HEK293 (cell line): ENCODE results near the gene SLC6A13.
"Not testable (repeated sequence)": the region's sequence is repeated elsewhere in the genome, so short reads cannot be mapped to it uniquely, and the experiment has no call there.

Source experiments
- CTCF ChIA-PET: fragments of 350-600 bp; formaldehyde crosslinking; extraction: SDS; loops from one replicate; lab custom pipeline; 2021; ENCODE audit warnings: antibody characterized with exemption; lab: Yijun Ruan, JAX
- POLR2A ChIA-PET: fragments of 300-600 bp; formaldehyde crosslinking; extraction: SDS; loops from one replicate; lab custom pipeline; 2020; ENCODE audit warnings: antibody characterized with exemption, inconsistent platforms; lab: Yijun Ruan, JAX
- H3K27ac ChIP-seq: fragments of 200-500 bp; sonication (Bioruptor generic); 2 replicates; pipeline ENCODE4 v1.5.1; 2014; ENCODE audit warnings: low read depth, low read length, control low read depth, inconsistent platforms; ENCODE audit errors: extremely low read depth
- H3K36me3 ChIP-seq, 2 experiments: fragments of 200-500 bp in 1 of 2; sonication (Bioruptor generic) in 1 of 2; 1 replicate in 1 of 2; 2 replicates in 1 of 2; pipeline ENCODE4 v1.5.1; 2014 to 2017; ENCODE audit warnings: inconsistent platforms in 2 of 2, low read length in 2 of 2; ENCODE audit not compliant: control insufficient read depth in 2 of 2, insufficient read depth in 1 of 2
- H3K4me1 ChIP-seq: fragments of 200-500 bp; sonication (Bioruptor generic); 2 replicates; pipeline ENCODE4 v1.5.1; 2014; ENCODE audit warnings: mild to moderate bottlenecking, low read length, inconsistent platforms; ENCODE audit not compliant: control insufficient read depth, insufficient read depth
- H3K4me3 ChIP-seq: 2 replicates; pipeline ENCODE4 v1.5.1; 2011; ENCODE audit warnings: low read depth, mild to moderate bottlenecking, control low read depth, low read length, moderate library complexity
- H3K9me3 ChIP-seq: fragments of 200-500 bp; sonication (Bioruptor generic); 2 replicates; pipeline ENCODE4 v1.5.1; 2014; ENCODE audit warnings: low read depth, low read length, inconsistent platforms; ENCODE audit not compliant: control insufficient read depth, insufficient read depth
- KLF1 ChIP-seq: fragments of 450-650 bp; formaldehyde crosslinking; IDR thresholded peaks from 2 replicates; pipeline ENCODE4 v1.5.1; 2016; ENCODE audit warnings: missing biosample characterization, missing genetic modification characterization
- KLF10 ChIP-seq: fragments of 450-650 bp; IDR thresholded peaks from 2 replicates; pipeline ENCODE4 v1.5.1; 2018; ENCODE audit warnings: missing biosample characterization, mild to moderate bottlenecking, missing genetic modification characterization
- KLF9 ChIP-seq: fragments of 450-650 bp; formaldehyde crosslinking; IDR thresholded peaks from 2 replicates; pipeline ENCODE4 v1.5.1; 2016; ENCODE audit warnings: missing biosample characterization, missing genetic modification characterization, low read depth
- OSR2 ChIP-seq: fragments of 450-650 bp; formaldehyde crosslinking; IDR thresholded peaks from 2 replicates; pipeline ENCODE4 v1.5.1; 2016; ENCODE audit warnings: missing biosample characterization, missing genetic modification characterization
- SETDB1 ChIP-seq: IDR thresholded peaks from one replicate; pipeline ENCODE4 v1.6.1; 2017; ENCODE audit warnings: mild to moderate bottlenecking, low read length, moderate library complexity, mixed read lengths; ENCODE audit not compliant: insufficient read length
- ZBTB21 ChIP-seq: fragments of 450-650 bp; formaldehyde crosslinking; IDR thresholded peaks from 2 replicates; pipeline ENCODE4 v1.5.1; 2017; ENCODE audit warnings: missing biosample characterization, missing genetic modification characterization
- ZFP3 ChIP-seq: fragments of 450-650 bp; formaldehyde crosslinking; IDR thresholded peaks from 2 replicates; pipeline ENCODE4 v1.5.1; 2016; ENCODE audit warnings: low read depth, missing biosample characterization, missing genetic modification characterization
- ZNF140 ChIP-seq: fragments of 450-650 bp; formaldehyde crosslinking; IDR thresholded peaks from 2 replicates; pipeline ENCODE4 v1.5.1; 2016; ENCODE audit warnings: missing biosample characterization, missing genetic modification characterization
- ZNF302 ChIP-seq: fragments of 450-650 bp; formaldehyde crosslinking; IDR thresholded peaks from 2 replicates; pipeline ENCODE4 v1.5.1; 2016; ENCODE audit warnings: missing biosample characterization, missing genetic modification characterization, low read depth
- ZNF426 ChIP-seq: fragments of 450-650 bp; formaldehyde crosslinking; IDR thresholded peaks from 2 replicates; pipeline ENCODE4 v1.5.1; 2017; ENCODE audit warnings: missing biosample characterization, missing genetic modification characterization, mild to moderate bottlenecking, inconsistent platforms, moderate library complexity
- ZNF501 ChIP-seq: fragments of 450-650 bp; formaldehyde crosslinking; IDR thresholded peaks from 2 replicates; pipeline ENCODE4 v1.5.1; 2016; ENCODE audit warnings: missing biosample characterization, missing genetic modification characterization
- ZNF510 ChIP-seq: fragments of 450-650 bp; formaldehyde crosslinking; IDR thresholded peaks from 2 replicates; pipeline ENCODE4 v1.5.1; 2018; ENCODE audit warnings: mild to moderate bottlenecking, missing genetic modification characterization, missing biosample characterization; ENCODE audit not compliant: insufficient replicate concordance
- ZNF623 ChIP-seq: fragments of 450-650 bp; formaldehyde crosslinking; IDR thresholded peaks from 2 replicates; pipeline ENCODE4 v1.5.1; 2016; ENCODE audit warnings: missing biosample characterization, missing genetic modification characterization
- ZNF629 ChIP-seq: fragments of 450-650 bp; formaldehyde crosslinking; IDR thresholded peaks from 2 replicates; pipeline ENCODE4 v1.5.1; 2017; ENCODE audit warnings: missing biosample characterization, missing genetic modification characterization
- TF ChIP-seq, protein P1 (sequence below): fragments of 450-650 bp; IDR thresholded peaks from 2 replicates; pipeline ENCODE4 v1.5.1; 2018; ENCODE audit warnings: missing biosample characterization, missing genetic modification characterization
- TF ChIP-seq, protein P2 (sequence below): fragments of 450-650 bp; formaldehyde crosslinking; IDR thresholded peaks from 2 replicates; pipeline ENCODE4 v1.5.1; 2016; ENCODE audit warnings: missing biosample characterization, missing genetic modification characterization
- TF ChIP-seq, protein P3 (sequence below): fragments of 450-650 bp; formaldehyde crosslinking; IDR thresholded peaks from 2 replicates; pipeline ENCODE4 v1.5.1; 2017; ENCODE audit warnings: missing biosample characterization, missing genetic modification characterization
- TF ChIP-seq, protein P4 (sequence below): fragments of 450-650 bp; formaldehyde crosslinking; conservative IDR thresholded peaks from 2 replicates; pipeline ENCODE4 v1.5.1; 2016; ENCODE audit warnings: low read depth, missing biosample characterization, missing genetic modification characterization
- TF ChIP-seq, protein P5 (sequence below): fragments of 450-650 bp; formaldehyde crosslinking; IDR thresholded peaks from 2 replicates; pipeline ENCODE4 v1.5.1; 2016; ENCODE audit warnings: missing biosample characterization, missing genetic modification characterization
- TF ChIP-seq, protein P6 (sequence below): fragments of 450-650 bp; formaldehyde crosslinking; IDR thresholded peaks from 2 replicates; pipeline ENCODE4 v1.5.1; 2016; ENCODE audit warnings: missing biosample characterization, missing genetic modification characterization

SLC6A13 gene

DNA sequence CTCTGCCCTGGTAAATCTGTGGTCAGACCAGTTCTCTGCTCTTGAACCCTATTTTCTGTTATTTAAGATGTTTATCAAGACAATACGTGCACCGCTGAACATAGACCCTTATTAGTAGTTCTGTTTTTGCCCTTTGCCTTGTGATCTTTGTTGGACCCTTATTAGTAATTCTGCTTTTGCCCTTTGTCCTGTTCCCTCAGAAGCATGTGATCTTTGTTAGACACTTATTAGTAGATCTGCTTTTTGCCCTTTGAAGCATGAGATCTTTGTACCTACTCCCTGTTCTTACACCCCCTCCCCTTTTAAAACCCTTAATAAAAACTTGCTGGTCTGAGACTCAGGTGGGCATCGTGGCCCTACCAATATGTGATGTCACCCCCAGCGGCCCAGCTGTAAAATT is 26.7 kb downstream of the SLC6A13 start:
- TF ChIP-seq SETDB1: peak; percentile 66
- POLR2A ChIA-PET, H3K27ac ChIP-seq, H3K9me3 ChIP-seq, H3K4me3 ChIP-seq, H3K4me1 ChIP-seq, H3K36me3 ChIP-seq, CTCF ChIA-PET: not testable (repeated sequence)

DNA sequence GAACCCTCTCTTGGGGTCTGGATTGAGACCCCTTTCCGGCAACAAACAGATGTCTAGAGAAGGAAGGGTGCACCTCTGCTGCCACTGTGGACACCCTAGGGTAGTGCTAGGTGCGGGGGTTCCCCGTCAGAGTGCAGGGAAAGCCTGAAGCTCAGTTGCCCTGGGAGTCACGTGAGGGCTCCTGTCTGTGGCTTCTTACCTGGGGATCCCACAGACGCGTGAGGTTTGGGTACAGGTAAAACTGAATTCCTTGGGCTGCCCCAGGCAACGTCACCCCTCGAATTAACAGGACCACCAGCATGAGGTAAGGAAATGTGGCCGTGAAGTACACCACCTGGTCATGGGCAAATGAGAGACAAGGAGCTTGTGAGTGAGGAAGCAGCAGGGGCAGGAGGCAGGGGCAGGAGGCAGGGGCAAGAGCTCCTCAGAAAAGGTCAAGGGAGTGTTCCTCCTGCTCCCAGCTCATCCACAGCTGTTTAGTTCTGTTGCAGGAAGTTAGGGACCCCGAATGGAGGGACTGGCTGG is 27.7 kb downstream of the SLC6A13 start:
- Histone ChIP-seq H3K9me3 (no peaks in the 10 kb centered on the region), H3K36me3 (no peaks in the 10 kb centered on the region)
- CTCF ChIA-PET: interaction anchor here (0.9 to 1.5 kb wide), 2 partner anchors 15 to 17 kb away, joined by 3 to 8 read pairs; no protein-coding TSS in a partner anchor
- TF ChIP-seq OSR2 (tag by site-specific recombination) (no peak), ZNF302 (tag by site-specific recombination) (no peak), ZNF510 (no peak), ZNF140 (tag by site-specific recombination) (no peak), ZNF426 (tag by site-specific recombination) (no peak), KLF9 (tag by site-specific recombination) (no peak), ZNF629 (tag by site-specific recombination) (no peak), ZBTB21 (tag by site-specific recombination) (no peak), ZNF501 (tag by site-specific recombination) (no peak), KLF1 (tag by site-specific recombination) (no peak), ZNF623 (tag by site-specific recombination) (no peak), ZFP3 (tag by site-specific recombination) (no peak), KLF10 (tag by site-specific recombination) (no peak)
- TF ChIP-seq, protein P1, sequence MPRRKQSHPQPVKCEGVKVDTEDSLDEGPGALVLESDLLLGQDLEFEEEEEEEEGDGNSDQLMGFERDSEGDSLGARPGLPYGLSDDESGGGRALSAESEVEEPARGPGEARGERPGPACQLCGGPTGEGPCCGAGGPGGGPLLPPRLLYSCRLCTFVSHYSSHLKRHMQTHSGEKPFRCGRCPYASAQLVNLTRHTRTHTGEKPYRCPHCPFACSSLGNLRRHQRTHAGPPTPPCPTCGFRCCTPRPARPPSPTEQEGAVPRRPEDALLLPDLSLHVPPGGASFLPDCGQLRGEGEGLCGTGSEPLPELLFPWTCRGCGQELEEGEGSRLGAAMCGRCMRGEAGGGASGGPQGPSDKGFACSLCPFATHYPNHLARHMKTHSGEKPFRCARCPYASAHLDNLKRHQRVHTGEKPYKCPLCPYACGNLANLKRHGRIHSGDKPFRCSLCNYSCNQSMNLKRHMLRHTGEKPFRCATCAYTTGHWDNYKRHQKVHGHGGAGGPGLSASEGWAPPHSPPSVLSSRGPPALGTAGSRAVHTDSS (tag by site-specific recombination): no peak
- TF ChIP-seq, protein P2, sequence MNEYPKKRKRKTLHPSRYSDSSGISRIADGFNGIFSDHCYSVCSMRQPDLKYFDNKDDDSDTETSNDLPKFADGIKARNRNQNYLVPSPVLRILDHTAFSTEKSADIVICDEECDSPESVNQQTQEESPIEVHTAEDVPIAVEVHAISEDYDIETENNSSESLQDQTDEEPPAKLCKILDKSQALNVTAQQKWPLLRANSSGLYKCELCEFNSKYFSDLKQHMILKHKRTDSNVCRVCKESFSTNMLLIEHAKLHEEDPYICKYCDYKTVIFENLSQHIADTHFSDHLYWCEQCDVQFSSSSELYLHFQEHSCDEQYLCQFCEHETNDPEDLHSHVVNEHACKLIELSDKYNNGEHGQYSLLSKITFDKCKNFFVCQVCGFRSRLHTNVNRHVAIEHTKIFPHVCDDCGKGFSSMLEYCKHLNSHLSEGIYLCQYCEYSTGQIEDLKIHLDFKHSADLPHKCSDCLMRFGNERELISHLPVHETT: no peak
- TF ChIP-seq, protein P3, sequence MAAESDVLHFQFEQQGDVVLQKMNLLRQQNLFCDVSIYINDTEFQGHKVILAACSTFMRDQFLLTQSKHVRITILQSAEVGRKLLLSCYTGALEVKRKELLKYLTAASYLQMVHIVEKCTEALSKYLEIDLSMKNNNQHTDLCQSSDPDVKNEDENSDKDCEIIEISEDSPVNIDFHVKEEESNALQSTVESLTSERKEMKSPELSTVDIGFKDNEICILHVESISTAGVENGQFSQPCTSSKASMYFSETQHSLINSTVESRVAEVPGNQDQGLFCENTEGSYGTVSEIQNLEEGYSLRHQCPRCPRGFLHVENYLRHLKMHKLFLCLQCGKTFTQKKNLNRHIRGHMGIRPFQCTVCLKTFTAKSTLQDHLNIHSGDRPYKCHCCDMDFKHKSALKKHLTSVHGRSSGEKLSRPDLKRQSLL (tag by site-specific recombination): no peak
- TF ChIP-seq, protein P4, sequence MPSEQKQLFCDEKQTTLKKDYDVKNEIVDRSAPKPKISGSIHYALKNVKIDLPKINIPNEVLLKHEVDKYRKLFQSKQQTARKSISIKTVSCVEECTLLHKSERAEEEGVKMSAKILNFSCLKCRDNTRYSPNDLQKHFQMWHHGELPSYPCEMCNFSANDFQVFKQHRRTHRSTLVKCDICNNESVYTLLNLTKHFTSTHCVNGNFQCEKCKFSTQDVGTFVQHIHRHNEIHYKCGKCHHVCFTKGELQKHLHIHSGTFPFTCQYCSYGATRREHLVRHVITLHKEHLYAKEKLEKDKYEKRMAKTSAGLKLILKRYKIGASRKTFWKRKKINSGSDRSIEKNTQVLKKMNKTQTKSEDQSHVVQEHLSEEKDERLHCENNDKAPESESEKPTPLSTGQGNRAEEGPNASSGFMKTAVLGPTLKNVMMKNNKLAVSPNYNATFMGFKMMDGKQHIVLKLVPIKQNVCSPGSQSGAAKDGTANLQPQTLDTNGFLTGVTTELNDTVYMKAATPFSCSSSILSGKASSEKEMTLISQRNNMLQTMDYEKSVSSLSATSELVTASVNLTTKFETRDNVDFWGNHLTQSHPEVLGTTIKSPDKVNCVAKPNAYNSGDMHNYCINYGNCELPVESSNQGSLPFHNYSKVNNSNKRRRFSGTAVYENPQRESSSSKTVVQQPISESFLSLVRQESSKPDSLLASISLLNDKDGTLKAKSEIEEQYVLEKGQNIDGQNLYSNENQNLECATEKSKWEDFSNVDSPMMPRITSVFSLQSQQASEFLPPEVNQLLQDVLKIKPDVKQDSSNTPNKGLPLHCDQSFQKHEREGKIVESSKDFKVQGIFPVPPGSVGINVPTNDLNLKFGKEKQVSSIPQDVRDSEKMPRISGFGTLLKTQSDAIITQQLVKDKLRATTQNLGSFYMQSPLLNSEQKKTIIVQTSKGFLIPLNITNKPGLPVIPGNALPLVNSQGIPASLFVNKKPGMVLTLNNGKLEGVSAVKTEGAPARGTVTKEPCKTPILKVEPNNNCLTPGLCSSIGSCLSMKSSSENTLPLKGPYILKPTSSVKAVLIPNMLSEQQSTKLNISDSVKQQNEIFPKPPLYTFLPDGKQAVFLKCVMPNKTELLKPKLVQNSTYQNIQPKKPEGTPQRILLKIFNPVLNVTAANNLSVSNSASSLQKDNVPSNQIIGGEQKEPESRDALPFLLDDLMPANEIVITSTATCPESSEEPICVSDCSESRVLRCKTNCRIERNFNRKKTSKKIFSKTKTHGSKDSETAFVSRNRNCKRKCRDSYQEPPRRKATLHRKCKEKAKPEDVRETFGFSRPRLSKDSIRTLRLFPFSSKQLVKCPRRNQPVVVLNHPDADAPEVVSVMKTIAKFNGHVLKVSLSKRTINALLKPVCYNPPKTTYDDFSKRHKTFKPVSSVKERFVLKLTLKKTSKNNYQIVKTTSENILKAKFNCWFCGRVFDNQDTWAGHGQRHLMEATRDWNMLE: no peak
- TF ChIP-seq, protein P5, sequence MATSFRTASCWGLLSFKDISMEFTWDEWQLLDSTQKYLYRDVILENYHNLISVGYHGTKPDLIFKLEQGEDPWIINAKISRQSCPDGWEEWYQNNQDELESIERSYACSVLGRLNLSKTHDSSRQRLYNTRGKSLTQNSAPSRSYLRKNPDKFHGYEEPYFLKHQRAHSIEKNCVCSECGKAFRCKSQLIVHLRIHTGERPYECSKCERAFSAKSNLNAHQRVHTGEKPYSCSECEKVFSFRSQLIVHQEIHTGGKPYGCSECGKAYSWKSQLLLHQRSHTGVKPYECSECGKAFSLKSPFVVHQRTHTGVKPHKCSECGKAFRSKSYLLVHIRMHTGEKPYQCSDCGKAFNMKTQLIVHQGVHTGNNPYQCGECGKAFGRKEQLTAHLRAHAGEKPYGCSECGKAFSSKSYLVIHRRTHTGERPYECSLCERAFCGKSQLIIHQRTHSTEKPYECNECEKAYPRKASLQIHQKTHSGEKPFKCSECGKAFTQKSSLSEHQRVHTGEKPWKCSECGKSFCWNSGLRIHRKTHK (tag by site-specific recombination): no peak
- TF ChIP-seq, protein P6, sequence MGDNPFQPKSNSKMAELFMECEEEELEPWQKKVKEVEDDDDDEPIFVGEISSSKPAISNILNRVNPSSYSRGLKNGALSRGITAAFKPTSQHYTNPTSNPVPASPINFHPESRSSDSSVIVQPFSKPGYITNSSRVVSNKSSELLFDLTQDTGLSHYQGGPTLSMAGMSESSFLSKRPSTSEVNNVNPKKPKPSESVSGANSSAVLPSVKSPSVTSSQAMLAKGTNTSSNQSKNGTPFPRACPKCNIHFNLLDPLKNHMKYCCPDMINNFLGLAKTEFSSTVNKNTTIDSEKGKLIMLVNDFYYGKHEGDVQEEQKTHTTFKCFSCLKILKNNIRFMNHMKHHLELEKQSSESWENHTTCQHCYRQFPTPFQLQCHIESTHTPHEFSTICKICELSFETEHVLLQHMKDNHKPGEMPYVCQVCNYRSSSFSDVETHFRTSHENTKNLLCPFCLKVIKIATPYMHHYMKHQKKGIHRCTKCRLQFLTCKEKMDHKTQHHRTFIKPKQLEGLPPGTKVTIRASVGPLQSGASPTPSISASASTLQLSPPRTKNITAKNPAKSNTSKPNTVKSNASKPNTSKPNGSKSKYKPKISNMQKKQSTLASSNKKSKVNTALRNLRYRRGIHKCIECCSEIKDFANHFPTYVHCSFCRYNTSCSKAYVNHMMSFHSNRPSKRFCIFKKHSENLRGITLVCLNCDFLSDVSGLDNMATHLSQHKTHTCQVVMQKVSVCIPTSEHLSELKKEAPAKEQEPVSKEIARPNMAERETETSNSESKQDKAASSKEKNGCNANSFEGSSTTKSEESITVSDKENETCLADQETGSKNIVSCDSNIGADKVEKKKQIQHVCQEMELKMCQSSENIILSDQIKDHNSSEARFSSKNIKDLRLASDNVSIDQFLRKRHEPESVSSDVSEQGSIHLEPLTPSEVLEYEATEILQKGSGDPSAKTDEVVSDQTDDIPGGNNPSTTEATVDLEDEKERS (tag by site-specific recombination): no peak
- TF ChIP-seq, all 188 proteins: peak for 0
- H3K4me1 ChIP-seq: no peaks in the 10 kb centered on the region
- POLR2A ChIA-PET: no interaction called here
- no peak overlapping the region for H3K27ac ChIP-seq
- H3K4me3 ChIP-seq: no peak overlapping the region
